ENCODE results near the gene FOXJ3. TPM values are rescaled to one million over a fixed set of nuclear protein-coding genes. Genes with fewer than 3 reads are reported as not detected.
"Not testable (repeated sequence)": the region's sequence is repeated elsewhere in the genome, so short reads cannot be mapped to it uniquely, and the experiment has no call there.

FOXJ3 gene
- total and polyA plus RNA-seq, 2 of the 8 experiments (the other 6 are each of a cell fraction or from before 2014, with no cell fraction given): 48.6 to 51.9 TPM

DNA sequence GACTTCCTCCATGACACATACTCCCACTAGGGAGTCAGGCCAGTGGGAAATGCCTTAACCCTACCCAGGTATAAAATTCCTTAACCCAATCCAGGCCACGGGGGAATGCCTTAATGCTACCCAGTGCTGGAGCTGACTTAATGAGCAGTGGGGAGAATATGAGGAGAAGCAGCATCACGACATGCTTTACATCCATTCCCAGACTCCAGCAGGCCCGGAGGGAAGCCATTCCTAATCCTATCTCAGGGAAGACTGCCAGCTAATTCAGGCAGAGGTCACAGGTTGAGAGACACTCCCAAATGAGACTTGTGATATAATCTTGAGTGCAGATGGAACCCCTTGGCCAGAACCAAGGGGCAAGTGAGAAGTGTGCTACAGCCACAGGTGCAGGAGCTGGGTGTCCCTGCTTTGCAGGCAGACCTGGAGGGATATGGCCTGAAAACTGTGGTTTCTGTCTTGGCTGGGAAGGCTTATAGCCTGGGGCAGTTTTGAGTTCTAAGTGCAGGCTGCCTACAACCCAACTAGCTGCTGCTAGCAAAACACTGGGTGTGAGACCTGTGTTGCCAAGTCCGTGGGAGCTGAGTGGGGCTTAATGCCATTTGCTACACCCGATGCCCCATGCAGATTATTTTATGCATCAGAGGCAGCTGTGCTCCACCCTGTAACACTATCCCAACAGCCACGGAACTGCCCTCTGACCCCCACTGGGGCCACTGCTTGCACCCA is 125.3 kb downstream of the FOXJ3 start (continued):
- TF ChIP-seq NRF1 (IDR thresholded peaks at IDR 0.05; ENCODE audit: low read depth, low read length) (no peak), HDAC2 (IDR thresholded peaks at IDR 0.05; ENCODE audit: borderline replicate concordance in 1 of 2, low read depth in 2 of 2, low read length in 2 of 2) (no peak), KDM1A (IDR thresholded peaks at IDR 0.05; ENCODE audit: borderline replicate concordance, low read length) (no peak), CBX8 (IDR thresholded peaks at IDR 0.05; ENCODE audit: borderline replicate concordance, low read depth, low read length) (no peak)

- H3K36me3 ChIP-seq (ENCODE audit: control insufficient read depth in 2 of 4, insufficient read depth in 4 of 4, low read length in 3 of 4); FAIRE-seq; POLR2A ChIA-PET (ENCODE audit: partially characterized antibody): not testable (repeated sequence)
Observed at GRCh38 chr1:42206930-42207329, 128.1 kb downstream of the FOXJ3 start.

More at GRCh38 chr1:42206930-42207329, 128.1 kb downstream of the FOXJ3 start:
- H2AFZ ChIP-seq (ENCODE audit: low read length); H3K4me1 ChIP-seq (replicated peaks in 1 of 4; ENCODE audit: control insufficient read depth in 3 of 4, insufficient read depth in 4 of 4, low read length in 3 of 4); H3K23ac ChIP-seq (ENCODE audit: insufficient read length); H2BK15ac ChIP-seq (ENCODE audit: low read length); H2BK20ac ChIP-seq (ENCODE audit: low read length); H3K79me1 ChIP-seq (ENCODE audit: low read depth, low read length); H4K5ac ChIP-seq (ENCODE audit: insufficient read length, low read depth, low read length); H2BK12ac ChIP-seq (ENCODE audit: low read depth, low read length); H2AK5ac ChIP-seq (ENCODE audit: low read depth, low read length); H3K27ac ChIP-seq (ENCODE audit: low read depth, low read length); H3K9ac ChIP-seq (replicated peaks in 1 of 4; ENCODE audit: extremely low read depth in 1 of 4, low read depth in 3 of 4, low read length in 3 of 4); H3K27me3 ChIP-seq (replicated peaks in 1 of 4; ENCODE audit: control insufficient read depth in 3 of 4, extremely low read depth in 1 of 4, insufficient read depth in 3 of 4, low read length in 3 of 4); H3K9me3 ChIP-seq (ENCODE audit: insufficient read depth in 2 of 2, low read depth in 1 of 2, low read length in 1 of 2); H2BK120ac ChIP-seq (replicated peaks; ENCODE audit: low read depth, low read length); H2BK5ac ChIP-seq (ENCODE audit: low read depth, low read length); H3K23me2 ChIP-seq (ENCODE audit: low read depth, low read length); DNase-seq (ENCODE audit: low read depth in 1 of 2, low spot score in 2 of 2); H4K20me1 ChIP-seq (replicated peaks in 1 of 2; ENCODE audit: control insufficient read depth in 1 of 2, insufficient read depth in 2 of 2, low read length in 2 of 2); H3K18ac ChIP-seq (ENCODE audit: extremely low read depth, low read length); H3K4me2 ChIP-seq (ENCODE audit: insufficient read depth in 1 of 2, low read depth in 2 of 2, low read length in 2 of 2); H4K8ac ChIP-seq (ENCODE audit: extremely low read depth, insufficient read depth, low read length); H3K14ac ChIP-seq (ENCODE audit: insufficient read length); H3K4me3 ChIP-seq (ENCODE audit: extremely low read depth in 1 of 4, insufficient read depth in 2 of 4, low read depth in 3 of 4, low read length in 4 of 4); H3K4ac ChIP-seq (replicated peaks; ENCODE audit: insufficient read length, low read depth, low read length); H4K91ac ChIP-seq (replicated peaks; ENCODE audit: insufficient read length, low read length); H3K56ac ChIP-seq (replicated peaks; ENCODE audit: insufficient read length, low read depth, low read length): not testable (repeated sequence)
- CTCF ChIA-PET (ENCODE audit: partially characterized antibody): interaction anchor here (1.0 kb wide), 1 partner anchor 15 kb away, joined by 3 read pairs; no protein-coding TSS in a partner anchor
- H3K79me2 ChIP-seq (ENCODE audit: control insufficient read depth in 1 of 2, insufficient read depth in 2 of 2, low read length in 2 of 2): peaks cover 0 to 59% of the 10 kb centered on the region in 2 experiments; a peak in 3 of 4 replicates
- WGBS, 2 experiments (ENCODE audit: extremely low coverage in 1 of 2, insufficient coverage in 1 of 2, insufficient read length in 1 of 2, insufficient replicate concordance in 2 of 2, low coverage in 1 of 2, low lambda C conversion rate in 2 of 2, missing lambda C conversion rate in 1 of 2): 96% methylated on average over 2 of the region's 2 CpGs; no CpG with 5 or more reads in 1 of the 2 experiments

All from H1 (cell line).